B cell (primary cell): ENCODE measurements around the gene NPC1. TPM values are rescaled to one million over a fixed set of nuclear protein-coding genes. Genes with fewer than 3 reads are reported as not detected.

Experiments
- ATAC-seq: fragments of 200-7000 bp; cut with Tn5 transposase; one replicate; pipeline ENCODE4 v1.10.0; 2021; ENCODE audit warnings: low read depth, mild to moderate bottlenecking, moderate number of reproducible peaks, moderate library complexity
- CTCF ChIA-PET: fragments of 350-600 bp; sonication (Branson Sonifier 250); formaldehyde crosslinking; loops from one replicate; lab custom pipeline; 2021; ENCODE audit warnings: antibody characterized with exemption, inconsistent platforms; lab: Charles Lee
- POLR2A ChIA-PET: fragments of 350-600 bp; sonication (Branson Sonifier 250); formaldehyde crosslinking; loops from one replicate; lab custom pipeline; 2021; ENCODE audit warnings: antibody characterized with exemption; lab: Charles Lee
- DNase-seq: peaks from one replicate; pipeline ENCODE4 v3.0.0; 2013
- H2AFZ ChIP-seq: 2 replicates; pipeline ENCODE4 v1.6.1; 2012; ENCODE audit warnings: mild to moderate bottlenecking, low read depth, low read length; ENCODE audit not compliant: insufficient read depth, poor library complexity, severe bottlenecking
- H3K27ac ChIP-seq, 2 donors: 1 replicate in 1 of 2; 2 replicates in 1 of 2; pipeline ENCODE4 v1.5.1; 2012 to 2013; ENCODE audit warnings: low read length in 2 of 2, mild to moderate bottlenecking in 2 of 2, moderate library complexity in 1 of 2
- H3K27me3 ChIP-seq, 4 experiments: fragments of 200-600 bp in 1 of 4; sonication (generic) in 1 of 4; replicated peaks in 1 of 4; 1 replicate in 2 of 4; 2 replicates in 2 of 4; pipeline versions ENCODE4 v1.6.1 to v1.7.0; 2013 to 2016; ENCODE audit warnings: low read length in 3 of 4, mild to moderate bottlenecking in 2 of 4, mixed read lengths in 1 of 4, moderate library complexity in 1 of 4; ENCODE audit not compliant: insufficient read depth in 4 of 4, control insufficient read depth in 3 of 4; ENCODE audit errors: control extremely low read depth in 1 of 4
- H3K36me3 ChIP-seq, 2 experiments: replicated peaks in 1 of 2; 1 replicate in 1 of 2; 2 replicates in 1 of 2; pipeline versions ENCODE4 v1.6.1 to v1.7.1; 2013; ENCODE audit warnings: low read length in 1 of 2; ENCODE audit not compliant: insufficient read depth in 2 of 2, control insufficient read depth in 1 of 2; ENCODE audit errors: control extremely low read depth in 1 of 2, extremely low read depth in 1 of 2
- H3K4me1 ChIP-seq, 2 donors: fragments of 200-600 bp in 1 of 2; sonication (generic) in 1 of 2; 1 replicate in 1 of 2; 2 replicates in 1 of 2; pipeline versions ENCODE4 v1.5.1 to v1.6.1; 2013 to 2017; ENCODE audit warnings: low read length in 2 of 2; ENCODE audit not compliant: control insufficient read depth in 2 of 2, insufficient read depth in 2 of 2
- H3K4me2 ChIP-seq: replicated peaks from 2 replicates; pipeline ENCODE3; 2012; ENCODE audit warnings: mild to moderate bottlenecking, low read depth, low read length; ENCODE audit not compliant: poor library complexity, severe bottlenecking
- H3K4me3 ChIP-seq, 5 experiments: fragments of 200-600 bp in 1 of 5; sonication (generic) in 1 of 5; 1 replicate in 3 of 5; 2 replicates in 2 of 5; pipeline versions ENCODE4 v1.5.1 to v1.7.0; 2011 to 2016; ENCODE audit warnings: low read length in 4 of 5, mild to moderate bottlenecking in 4 of 5, low read depth in 2 of 5, control low read depth in 1 of 5, moderate library complexity in 1 of 5; ENCODE audit not compliant: insufficient read depth in 1 of 5; ENCODE audit errors: control extremely low read depth in 1 of 5, extremely low read depth in 1 of 5
- H3K79me2 ChIP-seq: fragments of 200-600 bp; sonication (generic); one replicate; pipeline ENCODE4 v1.6.0; 2016; ENCODE audit warnings: low read length; ENCODE audit not compliant: control insufficient read depth, insufficient read depth
- H3K9ac ChIP-seq: fragments of 200-600 bp; sonication (generic); 2 replicates; pipeline ENCODE4 v1.6.1; 2017; ENCODE audit warnings: mild to moderate bottlenecking, low read length, moderate library complexity
- H3K9me3 ChIP-seq, 3 donors: one replicate each; pipeline versions ENCODE4 v1.6.1 to v1.7.1; 2013; ENCODE audit warnings: low read length in 2 of 3; ENCODE audit not compliant: control insufficient read depth in 2 of 3, insufficient read depth in 1 of 3; ENCODE audit errors: control extremely low read depth in 1 of 3
- H4K20me1 ChIP-seq: 2 replicates; pipeline ENCODE4 v1.6.0; 2012; ENCODE audit warnings: mild to moderate bottlenecking, low read length; ENCODE audit not compliant: insufficient read depth, control insufficient read depth, poor library complexity, severe bottlenecking
- H3K27ac Mint-ChIP-seq: one replicate; pipeline ENCODE4 v1.8.0; 2021; ENCODE audit warnings: mixed read lengths
- H3K27me3 Mint-ChIP-seq: one replicate; pipeline ENCODE4 v1.8.0; 2021; ENCODE audit warnings: mixed read lengths
- H3K4me1 Mint-ChIP-seq: one replicate; pipeline ENCODE4 v1.8.0; 2021; ENCODE audit warnings: mixed read lengths
- H3K4me3 Mint-ChIP-seq: one replicate; pipeline ENCODE4 v1.8.0; 2021; ENCODE audit warnings: mixed read lengths
- H3K9me3 Mint-ChIP-seq: one replicate; pipeline ENCODE4 v1.8.0; 2022; ENCODE audit warnings: mixed read lengths; ENCODE audit not compliant: insufficient read depth
- CTCF ChIP-seq: fragments of 200-600 bp; IDR thresholded peaks from one replicate; pipeline ENCODE4 v1.8.0; 2022; ENCODE audit warnings: antibody characterized with exemption, mild to moderate bottlenecking
- EZH2 ChIP-seq: IDR thresholded peaks from 2 replicates; pipeline ENCODE4 v1.6.1; 2012; ENCODE audit warnings: borderline replicate concordance, low read depth, mild to moderate bottlenecking, moderate library complexity, low read length; ENCODE audit not compliant: insufficient read depth, poor library complexity, severe bottlenecking
- WGBS: methylation state at CpG from one replicate; pipeline ENCODE4 v1.1.5; 2013; ENCODE audit warnings: missing lambda C conversion rate; ENCODE audit not compliant: insufficient coverage; 5-methylcytosine and 5-hydroxymethylcytosine counted together
- intact Hi-C: fragments of 100-400 bp; cut with micrococcal nuclease; formaldehyde crosslinking; loops from one replicate; pipeline ENCODE4 v1.10.0; 2022
- polyA plus RNA-seq: library from polyadenylated mRNA; depleted of rRNA; stranded (reverse); fragments of >200 nt; gene quantifications from 2 replicates; pipeline ENCODE4 v1.2.3, GENCODE V29; 2012
- total RNA-seq, 2 donors: library from RNA; stranded (reverse); fragments of 120-200 nt in 1 of 2; gene quantifications; 1 replicate in 1 of 2; 2 replicates in 1 of 2; pipeline versions ENCODE4 v1.2.3 to v1.2.4, GENCODE V29; 2013 to 2022

Gene NPC1
- total and polyA plus RNA-seq, 2 donors (not counting 1 experiment from before 2014, with no cell fraction given), result 17.5 to 44.4 TPM

GRCh38 chr18:23552505-23552904 lies 33.8 kb downstream of the NPC1 start:
- H3K4me3 ChIP-seq, result no peak overlapping the region
- POLR2A ChIA-PET, result no interaction called here
- Mint-ChIP-seq H3K9me3 (no peaks in the 10 kb centered on the region), H3K27ac (no peak overlapping the region), H3K4me3 (no peak overlapping the region), H3K27me3 (no peaks in the 10 kb centered on the region), H3K4me1 (no peaks in the 10 kb centered on the region)
- no peaks in the 10 kb centered on the region for H3K79me2 ChIP-seq
- TF ChIP-seq EZH2 (no peak), CTCF (no peak)
- H3K9me3 ChIP-seq, result no peaks in the 10 kb centered on the region
- CTCF ChIA-PET, result interaction anchor here (0.6 to 1.5 kb wide), 2 partner anchors 27 to 37 kb away, joined by 3 to 4 read pairs; no protein-coding TSS in a partner anchor
- DNase-seq (no peak), ATAC-seq (no peak)
- H3K4me2 ChIP-seq, result no peak overlapping the region
- H3K36me3 ChIP-seq, result peaks cover 4 to 74% of the 10 kb centered on the region in 2 experiments
- no peak overlapping the region for H3K27ac ChIP-seq
- WGBS, result 89% methylated on average over 11 of the region's 11 CpGs
- no peak overlapping the region for H3K9ac ChIP-seq
- H3K4me1 ChIP-seq, result no peaks in the 10 kb centered on the region
- H2AFZ ChIP-seq, result no peak overlapping the region
- intact Hi-C loops, result no loop called here
- H4K20me1 ChIP-seq, result no peaks in the 10 kb centered on the region
- no peaks in the 10 kb centered on the region for H3K27me3 ChIP-seq

- ChIA-PET CTCF (interaction anchor here (1.5 kb wide), 1 partner anchor 37 kb away, joined by 3 read pairs; no protein-coding TSS in a partner anchor), POLR2A (no interaction called here)
- H3K27ac Mint-ChIP-seq, result no peak overlapping the region
- Histone ChIP-seq H3K4me2 (no peak overlapping the region), H3K27me3 (no peaks in the 10 kb centered on the region), H3K4me1 (no peaks in the 10 kb centered on the region), H3K4me3 (no peak overlapping the region), H2AFZ (no peak overlapping the region), H3K27ac (no peak overlapping the region), H3K9me3 (no peaks in the 10 kb centered on the region), H3K36me3 (peaks cover 4 to 76% of the 10 kb centered on the region in 2 experiments), H4K20me1 (no peaks in the 10 kb centered on the region), H3K79me2 (no peaks in the 10 kb centered on the region), H3K9ac (no peak overlapping the region)
- no peak for ATAC-seq
- TF ChIP-seq CTCF (no peak), EZH2 (no peak)
- DNase-seq, result no peak
- intact Hi-C loops, result no loop called here
- H3K4me1 Mint-ChIP-seq, result no peaks in the 10 kb centered on the region
- H3K27me3 Mint-ChIP-seq, result no peaks in the 10 kb centered on the region
- H3K4me3 Mint-ChIP-seq, result no peak overlapping the region
- no peaks in the 10 kb centered on the region for H3K9me3 Mint-ChIP-seq
- 100% methylated on average over 1 of the region's 3 CpGs for WGBS
Measured at GRCh38 chr18:23551978-23552377, 34.3 kb downstream of the NPC1 start.
